NCI-H226 (cell line): Measurements from ENCODE around the gene TREML1.
"Not testable (repeated sequence)": the region's sequence is repeated elsewhere in the genome, so short reads cannot be mapped to it uniquely, and the experiment has no call there.

ENCODE experiments used
- DNase-seq: peaks from one replicate; pipeline ENCODE4 v3.0.0-alpha.2; 2015

Gene TREML1

DNA sequence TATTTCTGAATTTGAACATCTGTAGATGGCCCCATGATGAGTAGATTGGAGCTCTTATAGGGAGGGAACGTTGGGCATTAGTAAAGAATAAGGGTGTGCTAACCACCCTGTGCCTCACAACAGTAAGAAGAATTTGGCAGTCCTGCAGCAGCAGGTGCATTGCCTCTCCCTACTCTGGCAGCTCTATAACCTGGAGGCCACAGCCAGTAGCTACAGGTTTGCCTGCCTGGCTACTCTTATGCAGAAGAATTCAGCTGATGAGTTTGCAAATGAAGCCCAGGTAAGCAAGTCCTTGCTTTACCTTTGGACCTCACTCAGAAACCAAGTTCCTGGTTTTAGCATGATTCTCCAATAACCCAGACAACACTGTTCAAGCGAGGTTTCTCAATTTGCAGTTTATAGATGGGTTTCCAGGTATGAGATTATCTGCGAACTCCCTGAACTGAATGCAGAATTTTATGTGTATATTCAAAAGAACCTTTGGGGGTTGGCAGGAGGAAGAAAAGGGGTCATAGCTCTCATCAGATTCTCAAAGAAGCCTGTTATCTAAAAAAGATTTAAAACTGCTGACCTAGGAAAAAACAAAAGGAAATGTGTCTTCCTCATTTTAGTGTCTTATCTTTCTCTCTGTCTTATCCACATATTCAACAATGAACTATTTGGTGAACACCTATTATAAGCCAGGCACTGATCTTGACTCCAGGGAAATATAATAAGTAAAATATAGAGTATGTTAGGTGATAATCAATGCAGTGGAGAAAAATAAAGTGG, 18.9 kb downstream of the TREML1 start:
- no peak for DNase-seq

DNA sequence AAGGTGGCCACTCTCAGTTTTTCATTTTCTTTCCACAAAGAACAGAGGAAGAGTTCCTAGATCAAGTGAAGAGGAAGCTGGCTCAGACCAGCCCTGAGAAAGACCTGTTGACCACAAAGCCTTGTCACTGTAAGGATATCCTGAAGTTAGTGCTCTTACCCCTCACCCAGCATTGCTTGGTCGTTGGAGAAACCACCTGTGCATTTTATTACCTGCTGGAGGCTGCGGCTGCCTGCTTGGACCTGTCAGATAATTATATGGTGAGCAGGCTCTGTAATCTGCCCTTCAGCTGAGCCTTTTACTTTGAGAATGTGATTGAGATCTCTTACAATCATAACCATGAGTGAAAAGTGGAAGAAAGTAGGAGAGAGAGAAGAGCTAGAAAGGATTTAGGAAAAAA, 21.9 kb downstream of the TREML1 start:
- no peak for DNase-seq

DNA sequence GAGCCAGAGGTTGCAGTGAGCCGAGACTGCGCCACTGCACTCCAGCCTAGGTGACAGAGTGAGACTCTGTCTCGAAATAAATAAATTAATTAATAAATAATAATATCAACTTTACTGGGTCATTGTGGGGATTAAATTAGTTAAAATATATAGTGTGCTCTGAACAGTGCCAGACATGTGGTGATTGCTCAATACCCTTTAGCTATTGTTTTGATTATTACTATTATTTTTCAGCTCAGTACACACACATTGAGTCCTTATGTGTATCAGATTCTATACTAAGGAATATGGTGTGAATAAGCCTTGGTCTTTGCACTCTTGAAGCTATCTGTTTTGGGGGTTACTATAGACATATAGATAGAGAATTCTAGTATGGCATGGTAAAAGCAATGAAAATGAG, 28.9 kb downstream of the TREML1 start:
- DNase-seq = no peak

DNA sequence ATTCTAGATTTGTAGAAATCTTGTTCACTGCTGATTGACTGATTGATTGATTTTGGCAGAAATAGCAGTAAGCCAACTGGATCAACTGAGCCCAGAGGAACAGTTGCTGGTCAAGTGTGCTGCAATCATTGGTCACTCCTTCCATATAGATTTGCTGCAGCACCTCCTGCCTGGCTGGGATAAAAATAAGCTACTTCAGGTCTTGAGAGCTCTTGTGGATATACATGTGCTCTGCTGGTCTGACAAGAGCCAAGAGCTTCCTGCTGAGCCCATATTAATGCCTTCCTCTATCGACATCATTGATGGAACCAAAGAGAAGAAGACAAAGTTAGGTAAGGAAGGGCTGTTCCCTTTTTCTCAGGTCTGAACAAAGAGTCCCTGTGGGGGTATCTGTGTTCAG, 31.2 kb downstream of the TREML1 start:
- DNase-seq = no peak

DNA sequence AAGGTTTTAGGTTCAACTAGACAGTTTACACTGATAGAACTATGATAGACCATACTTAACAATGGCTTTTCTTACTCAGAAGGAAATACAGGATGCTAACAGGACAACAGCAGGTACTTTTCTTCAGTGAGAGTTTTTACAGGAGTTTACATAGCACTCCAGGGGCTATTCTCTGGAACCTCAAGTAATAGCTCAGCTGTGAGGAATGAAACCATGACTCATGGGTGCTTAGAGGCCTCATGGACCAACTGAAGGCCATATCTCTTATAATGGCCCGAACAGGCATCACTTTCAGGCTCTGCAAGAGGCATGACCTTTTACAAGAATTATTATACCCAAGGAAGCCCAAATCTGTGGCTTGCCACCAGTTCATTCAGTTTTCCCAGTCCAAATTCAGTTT, 31.8 kb downstream of the TREML1 start:
- no peak for DNase-seq

DNA sequence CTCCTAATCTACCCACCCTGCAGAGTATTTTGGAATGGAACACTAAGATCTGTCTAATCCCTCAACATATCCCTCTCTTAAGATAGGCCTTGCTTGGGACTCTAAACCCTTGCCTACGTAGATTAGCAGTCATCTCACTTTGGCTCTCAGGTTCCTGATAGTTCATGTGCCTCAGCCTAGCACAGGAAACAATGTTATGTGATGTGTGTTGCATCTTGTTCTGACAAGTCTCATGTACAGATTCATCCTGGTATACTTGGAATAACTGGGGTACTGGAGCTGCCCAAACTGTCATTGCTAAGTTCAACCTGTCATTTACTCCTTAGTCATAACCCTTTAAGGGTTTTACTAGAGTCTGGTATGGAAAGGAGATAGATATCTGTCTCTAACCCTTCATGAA, 34.1 kb downstream of the TREML1 start:
- DNase-seq = no peak

DNA sequence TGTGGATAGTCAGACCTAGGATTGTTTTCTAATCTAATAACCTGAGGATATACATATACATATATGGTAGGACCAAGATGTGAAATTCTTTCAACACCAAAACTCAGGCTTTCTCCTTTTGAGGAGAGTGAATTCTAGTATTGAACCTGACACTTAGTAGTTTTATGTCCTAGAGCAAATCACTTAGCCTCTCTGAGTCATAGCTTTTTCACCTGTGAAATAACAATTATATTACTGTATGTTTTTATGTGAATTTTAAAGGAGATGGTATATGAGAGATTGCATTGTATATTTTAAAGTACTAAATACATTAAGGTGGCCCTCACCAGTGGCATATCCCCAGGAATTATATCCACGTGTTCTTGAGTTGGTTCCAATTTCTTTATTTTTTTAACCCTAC, 34.6 kb downstream of the TREML1 start:
- DNase-seq = no peak

DNA sequence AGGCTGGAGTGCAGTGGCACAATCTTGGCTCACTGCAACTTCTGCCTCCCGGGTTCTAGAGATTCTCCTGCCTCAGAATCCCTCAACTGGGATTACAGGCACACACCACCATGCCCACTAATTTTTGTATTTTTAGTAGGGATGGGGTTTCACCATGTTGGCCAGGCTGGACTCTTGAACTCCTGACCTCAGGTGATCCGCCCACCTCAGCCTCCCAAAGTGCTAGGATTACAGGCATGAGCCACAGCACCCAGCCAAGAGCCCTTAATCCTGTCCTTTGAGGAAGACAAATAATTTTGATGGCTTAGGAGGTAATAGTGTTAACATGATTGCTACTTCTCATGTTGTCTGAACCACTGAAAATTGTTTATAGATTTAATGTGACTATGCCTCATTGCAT, 39.1 kb downstream of the TREML1 start:
- DNase-seq = not testable (repeated sequence)

DNA sequence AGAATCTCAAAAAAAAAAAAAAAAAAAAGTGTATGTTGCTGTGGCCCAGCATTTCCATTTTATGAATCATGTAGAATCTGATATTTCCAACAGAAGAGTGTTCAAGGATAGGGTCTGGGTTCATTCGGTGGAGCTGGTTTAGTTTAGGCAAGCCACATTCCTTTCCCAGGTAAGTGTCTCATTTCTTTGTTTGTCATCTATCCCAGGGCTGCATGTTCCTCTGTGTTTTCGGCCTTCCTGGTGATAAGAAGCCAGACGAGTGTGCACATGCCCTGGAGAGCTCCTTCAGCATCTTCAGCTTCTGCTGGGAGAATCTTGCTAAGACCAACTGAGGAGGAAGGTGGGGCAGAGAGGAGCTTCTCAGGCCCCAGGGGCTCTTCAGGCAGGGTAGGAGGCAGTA, 43.1 kb downstream of the TREML1 start:
- DNase-seq = no peak

DNA sequence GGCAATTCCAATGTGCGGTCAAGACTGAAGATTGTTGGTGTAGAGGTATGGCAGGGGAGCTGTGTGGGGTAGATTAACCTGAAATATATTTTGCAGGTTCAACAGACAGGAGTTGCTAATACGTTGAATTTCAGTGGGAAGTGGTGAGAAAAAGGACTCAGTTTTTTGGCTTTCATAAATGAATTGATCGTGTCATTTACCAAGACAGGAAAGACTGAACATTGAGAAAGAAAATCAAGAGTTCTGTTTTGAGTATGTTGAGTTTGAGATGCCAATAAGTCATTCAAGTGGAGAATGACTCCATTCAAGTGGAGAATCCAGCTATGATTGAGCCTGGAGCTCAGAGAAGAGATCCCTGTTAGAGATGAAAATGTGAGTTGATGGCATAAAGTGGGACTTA, 50.3 kb downstream of the TREML1 start:
- DNase-seq = no peak

DNA sequence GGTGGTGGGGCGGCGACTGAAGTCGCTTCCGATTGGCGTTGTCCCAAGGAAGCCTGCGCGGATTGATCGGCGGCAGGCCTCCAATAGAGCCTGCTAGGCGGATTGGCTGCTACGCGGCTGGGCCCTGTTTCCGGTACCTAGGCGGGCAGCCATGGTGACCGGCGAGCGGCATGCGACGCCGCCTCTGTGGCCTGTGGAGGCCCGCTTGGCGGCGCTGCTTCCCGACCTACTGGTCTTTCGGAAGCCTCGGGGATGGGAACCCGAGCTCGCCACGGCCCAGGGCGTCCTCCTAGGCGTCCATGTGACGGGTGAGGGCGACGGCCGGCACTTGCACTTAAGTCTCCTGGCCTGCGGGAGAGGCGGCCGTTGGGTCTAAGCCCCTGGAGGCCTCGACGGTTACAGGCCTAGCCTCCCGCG, 53.3 kb downstream of the TREML1 start:
- no peak for DNase-seq
